ENCODE results near the gene XRCC6.
"Not testable (repeated sequence)": the region's sequence is repeated elsewhere in the genome, so short reads cannot be mapped to it uniquely, and the experiment has no call there.

XRCC6 gene

GRCh38 chr22:41598891-41599635 is 22.0 kb upstream of the XRCC6 start:
- no peak for DNase-seq

- no peak for DNase-seq
These were observed 20.1 kb upstream of the XRCC6 start for GRCh38 chr22:41600976-41601375.

GRCh38 chr22:41603873-41604332 is 17.2 kb upstream of the XRCC6 start:
- DNase-seq, result no peak

- no peak for DNase-seq
These were observed 12.7 kb upstream of the XRCC6 start for GRCh38 chr22:41608386-41608785.

- DNase-seq, result no peak
These were observed 8.3 kb upstream of the XRCC6 start for GRCh38 chr22:41612603-41613306.

- no peak for DNase-seq
These were observed 7.6 kb upstream of the XRCC6 start for GRCh38 chr22:41613456-41613855.

GRCh38 chr22:41619979-41620588 is 1.0 kb upstream of the XRCC6 start:
- DNase-seq, result no peak

- no peak for DNase-seq
These were observed 451 bp upstream of the XRCC6 start, which contains the start of gene DESI1 for GRCh38 chr22:41620589-41621098. Gene DESI1 (minus strand): TSS chr22:41621043. CDS start chr22:41620839, 204 bp downstream.

GRCh38 chr22:41621911-41622179 is 750 bp downstream of the XRCC6 start:
- DNase-seq, result no peak

GRCh38 chr22:41625577-41625976 is 4.5 kb downstream of the XRCC6 start:
- DNase-seq, result no peak

GRCh38 chr22:41631115-41631514 is 10.0 kb downstream of the XRCC6 start:
- DNase-seq, result not testable (repeated sequence)

GRCh38 chr22:41631615-41632014 is 10.5 kb downstream of the XRCC6 start:
- DNase-seq, result not testable (repeated sequence)

- not testable (repeated sequence) for DNase-seq
These were observed 13.5 kb downstream of the XRCC6 start for GRCh38 chr22:41634610-41635009.

- no peak for DNase-seq
These were observed 15.4 kb downstream of the XRCC6 start for GRCh38 chr22:41636467-41636866.

- not testable (repeated sequence) for DNase-seq
These were observed 16.5 kb downstream of the XRCC6 start for GRCh38 chr22:41637623-41638022.

GRCh38 chr22:41638124-41638523 is 17.0 kb downstream of the XRCC6 start:
- no peak for DNase-seq

- no peak for DNase-seq
These were observed 17.7 kb downstream of the XRCC6 start for GRCh38 chr22:41638748-41639147.

GRCh38 chr22:41641854-41642253 is 20.8 kb downstream of the XRCC6 start:
- no peak for DNase-seq

GRCh38 chr22:41642331-41643110 is 21.4 kb downstream of the XRCC6 start:
- DNase-seq, result no peak

GRCh38 chr22:41647771-41648170 is 26.7 kb downstream of the XRCC6 start:
- no peak for DNase-seq

- no peak for DNase-seq
These were observed 27.3 kb downstream of the XRCC6 start for GRCh38 chr22:41648432-41648831.

- DNase-seq, result no peak
These were observed 29.1 kb downstream of the XRCC6 start for GRCh38 chr22:41650229-41650628.

GRCh38 chr22:41650821-41651220 is 29.7 kb downstream of the XRCC6 start:
- no peak for DNase-seq

Measured in DMS153 (cell line).